NCI-H1092 treated with DMSO at 0.1 percent for 48 hours (cell line): ENCODE measurements around the gene METAP1.
A peak's percentile ranks its signal among the peaks of the same experiment; 100 is the strongest.
"Not testable (repeated sequence)": the region's sequence is repeated elsewhere in the genome, so short reads cannot be mapped to it uniquely, and the experiment has no call there.

ENCODE experiments used
- DNase-seq: peaks from one replicate; lab custom pipeline; 2025; lab: John Stamatoyannopoulos, UW

METAP1 gene

DNA sequence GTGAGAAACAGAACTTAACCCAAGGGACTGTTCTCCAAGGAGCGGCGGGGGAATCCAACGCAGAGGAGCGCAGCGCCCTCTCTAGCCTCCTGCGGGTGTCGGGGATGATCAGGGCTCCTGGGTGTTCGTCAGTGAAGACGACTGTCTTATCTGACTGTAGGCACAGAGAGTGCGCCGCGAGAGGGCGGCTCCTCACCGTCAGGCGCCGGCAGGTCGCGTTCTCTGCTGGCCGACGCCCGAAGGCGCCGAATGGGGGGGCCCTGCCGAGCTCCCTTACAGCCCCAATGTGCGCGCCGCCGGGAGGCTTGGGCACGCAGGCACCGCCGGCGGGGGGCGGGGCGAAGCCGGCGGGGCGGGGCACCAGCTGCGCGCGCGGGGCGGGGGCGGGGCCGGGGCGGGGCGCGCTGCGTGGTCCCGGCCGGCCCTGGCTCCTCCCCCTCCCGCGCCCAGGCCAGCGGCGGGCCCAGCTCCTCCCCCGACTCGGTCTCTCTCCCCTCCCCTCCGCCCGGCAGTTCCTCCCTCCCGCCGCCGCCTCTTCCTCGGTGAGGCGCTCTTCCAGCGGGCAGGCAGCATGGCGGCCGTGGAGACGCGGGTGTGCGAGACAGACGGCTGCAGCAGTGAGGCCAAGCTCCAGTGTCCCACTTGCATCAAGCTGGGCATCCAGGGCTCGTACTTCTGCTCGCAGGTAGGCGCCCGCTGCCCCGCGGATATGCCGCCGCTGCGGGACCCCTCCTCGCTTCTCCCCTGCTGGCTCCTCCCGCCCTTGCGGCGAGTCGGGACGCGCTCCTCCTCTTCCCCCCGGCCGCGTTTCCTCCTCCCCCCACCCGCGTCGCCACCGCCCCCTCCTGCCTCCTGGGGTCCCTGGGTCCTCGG is at the start of gene METAP1:
Gene METAP1 (plus strand): TSS at position 539 of the 873 bp plus-strand sequence. CDS start 33 bp downstream, at position 572.
- peak; percentile 96 for DNase-seq

DNA sequence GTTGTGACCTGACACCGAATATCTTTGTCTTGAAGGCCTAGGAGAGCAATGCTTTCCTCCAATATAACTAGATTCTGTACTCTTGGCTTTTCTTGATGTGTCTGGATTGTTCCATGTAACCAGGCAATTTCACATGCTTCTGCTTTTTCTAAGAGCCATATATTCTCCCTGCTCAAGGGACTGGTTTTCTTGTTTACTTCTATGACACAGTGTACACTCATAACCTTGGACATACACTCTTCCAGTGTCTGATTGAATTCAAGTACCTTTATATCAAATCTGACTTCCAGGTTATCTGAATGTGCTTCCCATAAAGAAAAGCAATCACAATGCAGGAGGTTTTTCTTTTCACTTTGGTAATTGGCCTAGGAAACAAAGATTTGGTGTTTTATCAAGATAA is 49.2 kb upstream of the METAP1 start:
- DNase-seq, result no peak

DNA sequence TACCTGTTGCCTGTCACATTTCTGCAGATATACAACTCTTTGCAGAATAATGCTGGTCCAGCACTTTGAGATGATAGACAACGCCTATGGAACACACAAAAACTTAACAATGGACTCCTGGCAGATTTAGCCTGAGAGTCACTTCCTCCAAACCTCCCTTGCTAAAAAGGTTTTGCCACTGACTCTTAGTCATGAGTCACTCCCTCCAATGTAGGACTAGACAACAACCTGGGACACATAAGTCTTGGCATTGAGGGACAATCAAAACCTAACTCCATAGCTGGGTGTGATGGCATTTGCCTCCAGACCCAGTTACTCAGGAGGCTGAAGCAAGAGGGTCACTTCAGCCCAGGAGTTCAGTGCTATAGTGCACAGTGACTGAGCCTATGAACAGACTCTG is 44.6 kb upstream of the METAP1 start:
- DNase-seq, result no peak

DNA sequence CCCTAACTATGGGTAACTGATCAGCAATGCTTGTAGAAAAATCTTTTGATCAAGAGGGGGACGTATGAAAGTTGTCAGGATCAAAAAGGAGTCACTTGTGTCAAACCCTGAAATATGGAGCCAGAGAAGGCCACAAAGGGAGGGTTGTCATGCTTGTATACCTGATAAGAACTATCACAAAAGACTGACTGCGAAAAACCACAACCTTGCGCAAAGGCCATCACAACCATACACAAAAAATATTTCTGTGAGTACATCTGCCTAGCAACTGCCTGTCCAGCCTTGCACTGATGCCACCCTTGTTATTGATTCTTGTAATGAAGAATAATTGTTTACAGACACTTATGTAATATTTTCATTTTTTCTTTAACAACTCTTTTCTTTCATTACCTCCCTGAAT is 43.8 kb upstream of the METAP1 start:
- no peak for DNase-seq

DNA sequence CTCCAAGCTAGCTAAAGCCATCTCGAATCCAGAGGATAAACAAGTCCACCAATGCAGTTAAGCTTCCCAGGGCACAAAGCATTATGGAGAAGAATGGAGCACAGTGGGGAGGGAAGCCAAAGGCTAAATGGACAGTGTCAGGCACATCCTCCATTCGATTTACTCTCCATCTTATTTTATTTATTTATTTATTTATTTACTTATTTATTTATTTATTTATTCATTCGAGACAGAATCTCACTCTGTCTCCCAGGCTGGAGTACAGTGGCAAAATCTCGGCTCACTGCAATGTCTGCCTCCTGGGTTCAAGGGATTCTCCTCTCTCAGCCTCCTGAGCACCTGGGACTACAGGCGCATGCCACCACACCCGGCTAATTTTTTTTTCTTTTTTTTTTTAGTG is 40.3 kb upstream of the METAP1 start:
- DNase-seq, result no peak

DNA sequence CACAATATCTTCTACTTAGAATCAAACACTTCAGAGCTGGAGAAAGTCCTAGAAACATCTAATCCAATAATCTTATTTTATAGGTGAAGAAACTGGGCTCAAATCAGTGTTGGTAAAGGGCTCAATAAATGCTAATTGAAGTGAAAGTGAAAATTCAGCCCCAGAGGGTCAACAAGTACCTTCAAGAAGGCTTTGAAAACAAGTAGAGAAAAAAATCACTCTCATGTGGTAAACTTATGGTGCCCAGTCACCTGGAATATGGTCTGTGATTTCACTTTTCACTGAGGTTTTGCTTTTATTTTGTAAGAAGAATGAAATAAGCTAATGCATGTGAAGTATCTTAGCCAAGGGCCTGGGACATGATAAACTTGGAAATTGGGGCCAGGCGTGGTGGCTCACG is 37.5 kb upstream of the METAP1 start:
- no peak for DNase-seq

DNA sequence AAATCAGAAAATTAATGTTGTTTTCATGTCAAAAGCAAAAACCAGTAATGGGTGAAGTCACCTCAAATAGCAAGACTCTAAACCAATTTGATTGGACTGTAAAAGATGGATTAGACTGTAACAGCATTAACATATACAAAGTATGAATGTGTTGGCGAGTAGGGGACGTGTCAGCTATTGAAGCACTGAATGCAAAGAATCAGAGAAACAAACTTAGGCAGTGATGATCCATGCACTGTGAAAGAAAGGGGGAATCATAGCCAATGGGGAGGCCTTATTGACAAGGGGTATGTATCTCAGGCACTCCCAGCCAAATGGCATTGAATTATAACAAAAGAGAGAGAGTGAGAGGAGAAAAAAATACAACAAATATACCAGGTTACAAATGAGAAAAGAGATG is 36.1 kb upstream of the METAP1 start:
- no peak for DNase-seq

DNA sequence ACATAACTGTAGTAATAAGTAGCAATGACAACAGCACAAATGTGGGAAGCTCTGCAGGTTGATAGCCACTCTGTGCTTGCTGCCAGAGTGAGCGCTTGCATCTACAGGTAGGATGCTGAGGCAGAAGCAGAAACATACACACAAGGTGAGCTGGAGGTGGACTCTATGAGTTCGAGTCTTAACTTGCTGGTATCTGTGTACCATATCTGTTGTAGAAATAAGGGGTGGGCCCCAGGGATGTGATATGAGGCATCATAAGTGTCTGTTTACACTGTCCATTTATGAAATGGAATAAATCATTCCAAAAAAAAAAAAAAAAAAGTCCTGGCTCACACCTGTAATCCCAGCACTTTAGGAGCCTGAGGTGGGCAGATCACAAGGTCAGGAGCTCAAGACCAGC is 33.8 kb upstream of the METAP1 start:
- DNase-seq, result no peak

DNA sequence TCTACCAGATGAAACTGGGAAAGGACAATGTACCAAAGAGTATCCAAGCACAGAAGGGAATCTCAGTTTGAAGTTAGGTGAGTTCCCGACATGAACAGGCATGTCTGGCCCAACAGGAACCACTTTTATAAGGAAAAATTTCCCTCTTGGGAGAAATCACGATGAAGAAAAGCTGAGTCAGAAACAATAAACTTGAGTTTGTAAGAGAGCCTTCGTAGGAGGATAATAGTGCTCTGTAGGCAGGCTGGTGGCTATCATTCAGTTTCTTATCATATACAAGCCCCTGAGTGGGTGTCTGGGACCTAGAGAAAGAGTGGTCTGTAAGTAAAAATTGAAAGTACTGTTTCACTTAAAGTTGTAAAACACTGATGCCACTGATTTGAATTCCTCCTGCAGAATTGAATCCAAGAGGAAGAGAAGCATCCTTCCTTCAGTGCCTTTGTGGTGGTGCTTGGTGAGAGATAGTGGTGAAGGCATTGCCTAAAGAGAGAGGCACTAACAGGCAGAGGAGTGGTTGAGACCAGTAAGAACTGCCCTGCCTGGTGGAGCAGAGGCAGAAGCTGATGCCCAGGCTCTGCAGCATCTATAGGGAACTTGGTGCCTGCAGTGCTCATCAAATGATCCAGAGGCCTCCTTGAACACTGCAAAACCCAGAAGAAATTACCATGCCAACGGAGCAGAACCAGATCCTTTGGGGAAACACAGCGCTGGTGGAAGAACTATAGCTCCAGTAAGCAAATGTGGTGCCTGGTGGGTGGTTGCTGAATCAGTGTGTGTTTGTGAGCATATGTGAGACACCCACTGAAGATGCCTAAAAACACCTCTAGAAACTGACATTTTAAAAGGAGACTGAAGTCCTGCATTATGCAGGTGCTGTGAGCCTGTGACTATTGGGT is 31.7 kb upstream of the METAP1 start:
- DNase-seq, result no peak

DNA sequence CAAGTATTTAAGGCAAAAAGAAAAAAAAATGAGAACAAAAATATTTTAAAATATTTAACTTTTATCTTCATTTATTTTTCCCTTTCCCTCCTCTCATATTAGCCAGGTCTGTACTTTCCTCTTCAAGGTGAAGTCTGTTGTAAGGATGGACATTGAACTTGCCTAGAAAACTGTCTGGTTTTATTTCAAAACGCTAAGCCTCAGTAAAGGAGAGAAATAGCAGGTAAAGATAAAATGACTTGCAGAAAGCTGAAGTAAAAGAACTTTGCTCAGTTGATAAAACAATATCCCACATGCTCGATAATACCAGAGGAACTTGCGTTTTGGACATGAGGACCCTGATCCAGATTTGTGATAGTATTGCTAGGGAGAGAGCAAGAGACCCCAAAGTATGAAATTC is 28.6 kb upstream of the METAP1 start:
- DNase-seq, result no peak

DNA sequence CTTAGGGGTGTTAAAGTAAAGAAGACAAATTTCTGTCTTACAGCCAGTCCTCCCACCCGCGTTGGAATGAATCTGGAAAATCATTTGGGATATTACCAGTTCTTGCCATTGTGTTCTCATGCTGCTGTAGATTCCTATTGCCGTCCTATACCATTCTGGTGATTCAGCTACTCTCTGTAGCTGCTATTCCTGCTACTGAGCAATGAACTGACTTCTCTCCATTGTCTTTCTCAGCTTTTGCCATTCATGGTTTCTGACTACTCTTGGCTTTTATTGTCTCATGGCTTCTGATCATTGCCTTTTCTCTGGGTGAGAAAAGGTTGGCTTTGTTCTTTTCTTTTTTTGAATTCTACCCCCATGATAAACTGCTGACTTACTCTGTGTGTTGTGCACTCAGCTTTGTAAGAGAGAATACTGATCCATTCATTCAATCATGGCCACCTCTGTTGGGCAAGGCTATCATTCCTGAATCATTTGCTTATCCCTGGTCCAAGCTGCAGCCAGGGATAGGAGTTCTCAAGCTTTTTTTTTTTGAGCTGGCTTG is 27.7 kb upstream of the METAP1 start:
- DNase-seq, result no peak

DNA sequence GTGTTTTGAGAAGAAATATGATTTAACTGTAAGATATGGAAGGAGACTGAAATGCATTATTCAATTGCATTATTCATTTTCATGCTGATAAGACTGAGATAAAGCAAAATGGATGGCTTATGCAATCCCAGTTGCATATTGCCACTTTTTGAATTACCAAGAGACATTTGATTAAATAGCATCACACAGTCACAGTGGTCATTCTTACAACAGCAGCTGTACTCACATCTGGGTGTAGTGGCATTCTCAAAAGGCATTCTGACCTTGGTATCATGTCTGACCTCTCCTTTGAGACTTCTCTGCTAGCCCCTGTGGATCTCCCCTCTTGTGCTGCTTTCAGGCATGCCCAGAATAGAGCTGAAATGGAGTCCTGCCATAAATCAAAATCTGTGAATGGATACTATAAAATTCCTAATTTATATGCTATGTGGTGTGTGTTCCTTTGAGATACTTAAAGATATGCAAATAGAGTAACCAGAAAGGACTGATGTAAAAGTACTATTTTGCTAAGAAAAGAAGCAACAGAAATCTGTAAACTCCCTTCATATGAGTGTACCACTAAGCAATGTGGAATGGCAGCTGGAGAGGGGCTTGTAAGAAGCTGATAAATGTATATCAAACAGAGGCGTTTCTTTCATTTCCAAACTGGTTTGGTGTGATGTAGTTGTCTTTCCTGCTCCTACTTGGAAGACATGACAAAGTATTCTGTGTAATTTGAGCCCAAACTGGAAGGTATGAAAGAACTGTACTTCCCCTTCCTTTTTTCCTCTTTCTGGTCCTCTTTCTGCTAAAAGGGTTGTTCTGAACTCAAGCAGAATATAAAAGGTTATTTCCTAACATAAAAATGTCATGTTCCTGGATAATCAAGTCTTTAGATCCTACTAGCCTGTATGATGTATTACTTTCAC is 25.4 kb upstream of the METAP1 start:
- no peak for DNase-seq

DNA sequence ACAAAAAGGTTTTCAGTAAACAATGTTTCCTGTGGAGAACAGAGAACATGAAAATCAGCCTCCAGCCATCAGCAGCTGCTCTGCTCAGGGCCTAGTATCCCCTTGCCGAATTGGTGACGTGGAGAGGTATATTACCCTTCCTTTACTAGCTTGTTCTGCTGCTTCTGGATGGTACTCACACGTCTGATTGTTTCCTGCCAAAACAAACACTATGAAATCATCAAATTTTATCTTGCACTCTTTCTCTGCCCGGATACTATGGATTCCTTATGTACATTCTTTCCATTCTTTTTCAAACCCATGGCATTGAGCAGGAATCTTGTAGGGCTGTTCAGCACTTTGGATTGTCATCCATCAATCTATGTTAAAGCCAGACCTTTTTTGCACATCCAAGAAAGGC is 18.8 kb upstream of the METAP1 start:
- DNase-seq, result no peak

DNA sequence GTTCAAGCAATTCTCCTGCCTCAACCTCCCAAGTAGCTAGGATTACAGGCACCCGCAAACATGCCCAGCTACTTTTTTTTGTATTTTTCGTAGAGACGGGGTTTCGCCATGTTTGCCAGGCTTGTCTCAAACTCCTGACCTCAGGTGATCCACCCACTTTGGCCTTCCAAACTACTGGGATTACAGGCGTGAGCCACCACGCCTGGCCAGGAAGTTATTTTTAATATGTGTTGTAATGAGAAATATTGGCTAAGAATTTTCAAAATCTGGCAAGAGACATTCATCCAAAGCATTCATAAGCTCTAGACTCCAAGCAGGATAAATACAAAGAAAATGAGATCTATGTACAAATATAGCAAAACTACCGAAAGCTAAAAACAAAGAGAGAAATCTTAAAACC is 18.0 kb upstream of the METAP1 start:
- DNase-seq, result no peak

DNA sequence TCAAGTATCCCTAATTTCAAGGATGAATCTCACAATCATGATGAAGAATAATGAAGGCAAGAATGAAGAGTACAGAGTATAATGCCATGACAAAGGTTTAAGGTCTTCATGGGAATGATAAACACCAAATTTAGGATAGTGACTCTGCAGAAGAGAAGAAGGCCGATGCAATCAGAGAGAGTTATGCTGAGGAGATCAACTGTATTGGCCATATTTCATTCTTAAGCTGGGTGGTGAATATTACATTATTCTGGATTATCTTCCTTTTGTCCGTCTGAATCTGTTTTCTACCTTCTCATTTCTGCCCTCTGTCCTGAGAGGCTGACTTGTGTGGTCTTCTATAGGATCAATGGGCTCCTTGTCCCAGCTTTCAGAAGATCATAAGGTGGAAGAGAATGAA is 7.8 kb upstream of the METAP1 start:
- DNase-seq, result no peak

DNA sequence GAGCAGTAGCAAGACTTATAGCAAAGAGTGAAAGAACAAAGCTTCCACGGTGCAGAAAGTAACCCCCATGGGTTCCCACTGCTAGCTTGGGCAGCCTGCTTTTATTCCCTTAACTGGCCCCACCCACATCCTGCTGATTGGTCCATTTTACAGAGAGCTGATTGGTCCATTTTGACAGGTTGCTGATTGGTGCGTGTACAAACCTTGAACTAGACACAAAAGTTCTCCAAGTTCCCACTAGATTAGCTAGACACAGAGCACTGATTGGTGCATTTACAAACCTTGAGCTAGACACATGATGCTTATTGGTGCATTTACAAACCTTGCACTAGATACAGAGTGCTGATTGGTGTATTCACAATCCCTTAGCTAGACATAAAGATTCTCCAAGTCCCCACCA is 2.7 kb upstream of the METAP1 start:
- DNase-seq, result not testable (repeated sequence)

DNA sequence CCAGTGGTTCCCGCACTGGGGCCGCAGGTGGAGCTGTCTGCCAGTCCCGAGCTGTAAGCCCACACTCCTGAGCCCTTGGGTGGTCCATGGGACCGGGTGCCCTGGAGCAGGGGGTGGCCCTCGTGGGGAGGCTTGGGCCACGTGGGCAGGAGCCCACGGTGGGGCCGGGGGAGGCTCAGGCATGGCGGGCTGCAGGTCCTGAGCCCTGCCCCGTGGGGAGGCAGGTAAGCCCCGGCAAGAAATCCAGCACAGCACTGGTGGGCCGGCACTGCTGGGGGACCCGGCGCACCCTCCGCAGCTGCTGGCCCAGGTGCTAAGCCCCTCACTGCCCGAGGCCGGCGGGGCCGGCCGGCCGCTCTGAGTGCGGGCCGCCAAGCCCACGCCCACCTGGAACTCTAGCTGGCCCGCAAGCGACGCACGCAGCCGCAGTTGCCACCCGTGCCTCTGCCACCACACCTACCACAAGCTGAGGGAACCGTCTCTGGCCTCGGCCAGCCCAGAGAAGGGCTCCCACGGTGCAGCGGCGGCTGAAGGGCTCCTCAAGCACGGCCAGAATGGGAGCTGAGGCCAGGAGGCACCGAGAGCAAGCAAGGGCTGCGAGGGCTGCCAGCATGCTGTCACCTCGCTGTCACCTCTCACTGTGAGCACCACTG is 2.0 kb upstream of the METAP1 start:
- no peak for DNase-seq

DNA sequence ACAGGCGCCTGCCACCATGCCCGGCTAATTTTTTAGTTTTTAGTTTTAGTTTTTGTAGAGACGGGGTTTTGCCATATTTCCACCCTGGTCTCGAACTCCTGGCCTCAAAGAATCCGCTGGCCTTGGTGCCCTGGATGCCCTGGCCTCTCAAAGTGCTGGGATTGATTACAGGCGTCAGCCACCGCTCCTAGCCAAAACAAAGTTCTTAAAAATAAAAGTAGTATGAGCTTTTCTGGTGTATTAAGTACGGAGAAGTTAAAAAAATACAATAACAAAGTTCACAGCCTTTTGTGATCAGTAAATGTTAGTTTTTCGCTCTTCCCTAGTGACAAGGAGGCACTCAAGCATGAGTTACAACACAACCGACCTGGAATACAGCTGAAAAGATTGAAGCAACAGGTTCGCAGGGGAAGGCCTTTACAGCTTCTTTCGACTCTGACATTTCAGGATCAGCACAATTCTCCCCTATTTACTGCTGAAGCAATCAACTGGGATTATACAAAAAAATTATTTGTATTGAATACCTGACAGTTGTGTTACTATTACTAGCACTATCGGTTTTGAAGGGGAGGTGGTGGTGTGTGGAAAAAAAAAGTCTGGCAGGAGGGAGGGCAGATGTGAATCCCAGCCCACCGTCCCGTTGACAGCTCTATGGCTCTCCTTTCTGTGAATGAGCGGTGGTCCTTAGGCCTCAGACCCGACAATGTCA is 893 bp upstream of the METAP1 start:
- DNase-seq, result no peak

DNA sequence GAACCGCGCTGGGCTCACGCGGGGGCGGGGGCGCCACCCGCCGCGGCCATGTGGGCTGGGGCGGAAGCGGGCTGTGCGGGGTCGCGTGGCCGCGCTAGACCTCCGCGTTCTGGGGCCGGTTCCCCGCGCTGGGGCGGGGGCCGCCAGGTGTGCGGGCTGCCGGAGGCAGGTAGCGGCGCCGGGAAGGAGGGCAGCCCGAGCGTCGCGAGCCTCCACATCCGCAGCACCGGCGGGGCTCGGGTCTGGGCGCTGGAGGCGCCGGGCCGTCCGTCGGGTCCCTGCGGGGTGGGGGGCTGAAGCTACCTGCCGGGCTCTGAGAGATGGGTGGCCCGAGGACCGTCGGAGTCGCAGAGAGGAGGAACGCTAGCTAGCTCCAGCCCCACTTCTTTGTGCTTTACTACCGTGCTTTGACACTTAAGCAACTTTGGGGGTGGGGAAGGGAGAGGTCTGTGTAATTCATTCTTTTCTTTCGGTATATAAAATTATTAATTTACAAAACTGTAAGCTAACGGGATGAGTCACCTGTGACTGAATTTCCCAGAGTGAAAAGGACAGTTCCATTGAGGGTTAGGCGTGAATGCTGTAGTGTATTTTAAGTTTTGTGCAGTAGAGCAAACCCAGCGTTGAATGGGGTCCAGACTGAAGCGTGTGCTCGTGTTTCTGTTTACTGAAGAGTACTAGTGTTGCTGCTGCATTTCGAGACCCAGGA is 689 bp downstream of the METAP1 start:
- DNase-seq, result peak; percentile 48

DNA sequence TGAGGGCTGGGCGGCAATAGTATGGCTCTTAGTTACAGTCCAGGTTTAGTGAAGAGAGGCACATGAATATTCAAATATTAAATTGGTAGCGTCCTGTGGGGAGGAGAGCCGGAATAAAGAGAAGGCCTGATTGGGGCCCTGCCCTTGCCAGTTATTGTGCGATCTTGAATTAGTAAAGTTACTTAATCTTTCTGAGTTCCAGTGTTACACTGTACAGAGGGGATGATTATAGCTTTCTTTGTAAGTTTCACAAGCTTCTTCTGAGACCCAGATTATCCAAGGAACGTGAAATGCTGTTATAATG is 1.2 kb downstream of the METAP1 start:
- no peak for DNase-seq
